NCI-H187 (cell line): ENCODE data around the gene DNAJC15.

Source experiments
- DNase-seq, 2 experiments: peaks; one replicate each; lab custom pipeline; 2025; lab: John Stamatoyannopoulos, UW

The DNAJC15 gene

GRCh38 chr13:43127103-43127798 lies 103.9 kb downstream of the DNAJC15 start:
- DNase-seq: no peak

- no peak for DNase-seq
These were observed 104.4 kb downstream of the DNAJC15 start for GRCh38 chr13:43127827-43128226.

DNA sequence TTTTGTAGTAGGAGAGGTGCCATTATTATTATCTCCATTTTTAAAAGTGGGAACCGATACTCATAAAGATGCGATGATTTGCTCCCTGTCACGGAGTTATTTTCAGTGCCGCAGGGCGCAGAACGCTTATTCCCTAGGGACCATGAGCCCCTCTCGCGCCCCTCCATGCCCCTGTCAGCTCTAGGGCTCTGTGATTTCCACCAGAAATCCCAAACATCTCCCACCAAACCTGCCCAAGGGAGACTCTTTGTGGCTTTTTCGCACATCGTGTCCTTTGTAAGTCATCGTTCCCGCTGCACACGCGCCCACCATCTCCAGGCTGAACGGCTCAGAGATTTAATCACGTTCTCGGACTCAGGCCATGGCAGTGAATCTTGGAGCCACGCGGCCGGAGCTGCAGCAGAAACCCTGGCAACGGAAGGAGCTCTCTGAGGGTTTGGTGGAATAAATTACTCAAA lies 105.1 kb downstream of the DNAJC15 start:
- no peak for DNase-seq

GRCh38 chr13:43129066-43129465 lies 105.7 kb downstream of the DNAJC15 start:
- DNase-seq: no peak

DNA sequence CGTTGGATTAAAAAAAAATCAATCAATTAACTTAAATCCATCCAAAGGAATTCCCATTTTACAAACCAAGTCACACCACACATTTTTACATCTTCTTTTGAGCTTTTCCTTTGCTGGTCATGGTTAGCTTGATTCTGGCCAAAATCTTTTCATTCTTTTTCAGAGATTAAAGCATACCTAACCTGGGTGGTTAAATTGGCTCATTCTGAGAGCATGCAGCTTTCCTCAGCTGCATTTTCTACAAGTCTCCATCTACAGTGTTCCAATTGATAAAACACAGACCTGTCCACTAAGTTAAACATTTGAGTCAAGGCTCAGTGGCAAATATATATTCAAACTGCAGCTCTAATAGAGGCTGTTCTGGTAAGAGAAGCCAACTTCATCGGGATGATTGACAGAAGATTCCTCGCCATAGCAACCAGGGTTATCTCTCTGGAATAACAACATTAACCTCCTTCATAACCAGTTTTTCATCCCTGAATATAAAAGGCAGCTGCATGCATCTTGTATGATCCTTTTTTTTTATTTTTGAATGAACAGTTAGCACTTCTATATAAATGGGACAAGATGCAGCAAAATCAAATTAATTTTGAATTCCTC lies 106.2 kb downstream of the DNAJC15 start:
- no peak for DNase-seq

DNA sequence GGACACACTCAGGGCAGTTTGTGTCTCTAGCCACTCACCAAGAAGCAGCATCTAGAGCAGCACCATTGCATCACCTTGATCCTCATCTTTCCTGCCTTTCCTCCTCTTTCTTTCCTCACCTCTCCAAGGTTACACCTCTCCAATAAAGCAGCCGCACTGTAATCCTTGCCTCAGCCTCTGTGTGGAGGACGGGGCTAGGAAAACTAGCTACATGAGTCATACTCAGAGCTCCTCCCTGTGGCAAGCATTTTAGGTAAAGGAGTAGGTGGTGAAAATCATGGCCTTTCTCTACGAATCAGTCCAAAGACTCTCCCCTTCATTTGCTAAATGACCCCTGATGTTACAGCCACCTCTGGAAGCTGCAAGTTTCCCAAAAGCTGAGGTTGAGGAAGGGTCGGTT lies 108.9 kb downstream of the DNAJC15 start:
- DNase-seq: peak in 1 of 2 experiments; percentile 15

DNA sequence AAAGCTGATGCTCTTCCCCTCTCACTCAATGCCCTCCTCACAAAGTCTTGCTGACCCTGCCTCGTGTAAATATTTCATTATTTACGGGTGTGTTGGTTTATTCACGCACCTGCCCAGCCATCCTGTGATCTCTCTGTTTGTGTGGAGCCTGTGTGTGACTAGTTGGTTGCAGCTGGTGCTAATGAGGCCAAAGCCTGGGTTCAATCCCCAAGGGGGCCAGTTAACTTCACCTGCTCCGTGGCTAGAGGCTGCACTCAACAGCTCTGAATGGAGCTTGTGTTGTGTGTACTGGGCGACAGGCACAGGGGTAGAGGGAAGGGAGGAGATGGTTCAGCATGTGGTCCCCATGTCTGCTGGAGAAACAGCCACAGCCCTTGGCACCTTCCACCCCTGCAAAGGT lies 109.5 kb downstream of the DNAJC15 start:
- DNase-seq: peak; percentile 22 to 61

DNA sequence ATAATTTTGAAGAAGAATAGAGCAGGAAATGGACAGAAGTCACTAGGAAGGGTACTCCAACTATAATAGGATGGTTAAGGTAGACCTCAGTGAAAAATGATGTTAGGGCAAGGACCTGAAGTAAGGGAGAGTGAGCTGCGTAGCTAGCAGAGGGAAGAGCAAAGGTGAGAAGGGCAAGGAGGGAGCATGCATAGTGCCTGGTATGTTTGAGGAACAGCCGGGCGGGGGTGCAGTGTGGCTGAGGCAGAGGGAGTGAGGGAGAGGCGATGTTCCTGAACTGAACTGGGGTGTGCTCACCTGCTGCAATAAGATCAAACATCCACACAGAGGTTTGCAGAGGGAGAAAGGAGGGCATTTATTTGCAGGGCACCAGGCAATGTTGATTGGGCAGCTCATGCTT lies 110.4 kb downstream of the DNAJC15 start:
- no peak for DNase-seq

- no peak for DNase-seq
These were observed 111.5 kb downstream of the DNAJC15 start for GRCh38 chr13:43134868-43135267.

GRCh38 chr13:43135516-43135915 lies 112.1 kb downstream of the DNAJC15 start:
- DNase-seq: no peak

DNA sequence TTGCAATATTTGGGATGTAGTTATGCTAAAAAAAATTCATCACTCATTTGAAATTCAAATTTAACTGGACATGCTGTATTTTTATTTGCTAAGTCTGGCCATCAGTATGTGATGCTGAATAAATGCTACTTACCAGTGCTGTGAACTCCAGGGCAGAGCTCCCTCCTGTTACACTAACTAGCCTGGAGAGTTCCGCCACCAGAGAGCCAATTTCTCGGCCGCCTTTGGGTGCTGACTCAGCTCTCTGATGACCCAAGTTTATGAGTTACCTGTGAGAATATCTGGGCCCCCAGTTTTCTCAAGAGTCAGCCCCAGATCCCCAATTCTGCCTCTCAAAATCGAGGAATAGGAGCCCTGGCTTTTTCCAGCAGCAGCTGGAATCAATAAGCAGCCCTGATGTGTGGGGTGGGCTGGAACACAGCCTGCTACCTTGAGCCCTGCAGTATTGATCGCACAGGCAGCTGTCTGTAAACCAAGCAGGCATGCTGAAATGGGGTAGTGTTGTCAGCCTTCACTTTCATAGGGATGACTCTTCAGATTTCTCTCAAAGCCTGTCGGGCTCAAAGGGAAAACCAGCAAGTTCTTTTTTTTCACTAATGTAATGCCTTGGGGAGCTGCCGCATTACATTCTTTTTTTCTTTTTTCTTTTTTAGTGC lies 113.7 kb downstream of the DNAJC15 start:
- no peak for DNase-seq

DNA sequence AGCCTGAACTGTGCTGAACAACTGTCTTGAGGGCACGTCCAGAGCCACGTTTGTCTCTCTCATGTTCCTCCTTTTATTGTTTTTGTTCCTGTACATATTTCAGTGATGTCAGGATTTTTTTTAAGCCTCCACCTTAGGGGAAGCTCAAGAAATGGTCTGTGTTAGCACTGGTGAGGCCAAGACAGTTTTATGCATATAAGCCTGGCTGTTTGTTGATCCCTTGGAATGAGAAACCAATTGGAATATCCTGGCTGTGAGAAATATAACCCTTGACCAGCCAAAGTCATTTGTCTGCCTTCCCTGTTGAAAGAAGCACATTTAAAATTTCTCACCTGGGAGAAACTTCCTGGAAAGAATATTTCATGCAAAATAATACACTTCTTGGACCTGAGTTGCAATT lies 115.8 kb downstream of the DNAJC15 start:
- DNase-seq: no peak

GRCh38 chr13:43139921-43140320 lies 116.5 kb downstream of the DNAJC15 start:
- DNase-seq: no peak

GRCh38 chr13:43140985-43141384 lies 117.6 kb downstream of the DNAJC15 start:
- DNase-seq: no peak

GRCh38 chr13:43141685-43142084 lies 118.3 kb downstream of the DNAJC15 start:
- DNase-seq: no peak

- DNase-seq: no peak
These were observed 120.2 kb downstream of the DNAJC15 start for GRCh38 chr13:43143591-43143990.

DNA sequence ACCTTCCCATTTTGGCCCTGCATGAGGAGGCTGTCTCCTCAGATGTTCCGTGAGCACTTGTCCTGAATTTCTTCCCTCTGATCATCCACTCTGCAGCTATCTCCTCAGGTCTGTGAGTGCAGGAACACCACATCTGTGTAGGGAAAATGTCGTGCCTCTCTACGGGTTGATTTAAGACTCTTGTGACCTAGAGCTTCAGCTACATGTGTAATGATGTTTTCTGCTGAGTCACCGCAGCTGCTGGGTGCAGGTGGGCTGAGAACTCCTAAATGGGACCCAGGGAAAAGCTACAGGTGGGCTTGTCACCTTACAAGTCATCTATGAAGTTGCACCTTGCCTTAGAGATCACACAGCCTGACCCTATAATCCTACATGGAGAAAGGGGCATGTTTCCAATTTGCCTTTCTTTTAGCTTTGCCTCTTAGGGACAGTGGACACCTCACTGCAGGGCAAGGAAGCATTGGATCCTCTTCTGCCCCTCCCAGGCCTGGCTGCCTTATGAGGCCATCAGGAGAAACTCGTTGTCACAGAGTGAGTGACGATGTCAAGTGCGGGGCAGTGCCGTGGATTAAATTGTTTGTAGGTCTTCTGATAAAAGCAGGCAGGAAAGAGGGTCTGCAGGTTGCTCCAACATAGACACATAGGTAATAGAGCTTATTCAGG lies 122.3 kb downstream of the DNAJC15 start:
- DNase-seq: no peak

GRCh38 chr13:43146400-43146799 lies 123.0 kb downstream of the DNAJC15 start:
- DNase-seq: no peak

GRCh38 chr13:43150369-43151207 lies 127.2 kb downstream of the DNAJC15 start:
- no peak for DNase-seq

GRCh38 chr13:43153436-43154090 lies 130.2 kb downstream of the DNAJC15 start:
- no peak for DNase-seq

GRCh38 chr13:43154156-43154651 lies 130.8 kb downstream of the DNAJC15 start:
- DNase-seq: no peak
